Spleen (tissue), 11 donors: ENCODE results near the gene DERL2. TPM values are rescaled to one million over a fixed set of nuclear protein-coding genes. Genes with fewer than 3 reads are reported as not detected.

Source experiments
- DNase-seq: peaks from one replicate; pipeline ENCODE4 v3.0.0-alpha.2; 2020
- H3K27ac ChIP-seq, 8 donors: fragments of 200-600 bp; sonication (generic) in 7 of 8; 1 replicate in 4 of 8; 2 replicates in 4 of 8; pipeline versions ENCODE4 v1.5.0 to v1.8.0; 2016 to 2021; ENCODE audit warnings: inconsistent platforms in 4 of 8, mild to moderate bottlenecking in 4 of 8, moderate library complexity in 1 of 8
- H3K27me3 ChIP-seq, 7 donors: fragments of 200-600 bp; sonication (generic) in 6 of 7; replicated peaks in 1 of 7; 1 replicate in 4 of 7; 2 replicates in 3 of 7; pipeline versions ENCODE4 v1.5.0 to v1.8.0; 2016 to 2021; ENCODE audit warnings: inconsistent platforms in 3 of 7, mild to moderate bottlenecking in 1 of 7
- H3K36me3 ChIP-seq, 6 donors: fragments of 200-600 bp; sonication (generic) in 5 of 6; 1 replicate in 4 of 6; 2 replicates in 2 of 6; pipeline versions ENCODE4 v1.5.0 to v1.8.0; 2016 to 2021; ENCODE audit warnings: inconsistent platforms in 2 of 6
- H3K4me1 ChIP-seq, 6 donors: fragments of 200-600 bp; sonication (generic) in 5 of 6; 1 replicate in 3 of 6; 2 replicates in 3 of 6; pipeline versions ENCODE4 v1.5.0 to v1.8.0; 2016 to 2021; ENCODE audit warnings: inconsistent platforms in 3 of 6
- H3K4me3 ChIP-seq, 8 donors: fragments of 200-600 bp; sonication (generic) in 7 of 8; 1 replicate in 4 of 8; 2 replicates in 4 of 8; pipeline versions ENCODE4 v1.5.0 to v1.8.0; 2016 to 2021; ENCODE audit warnings: inconsistent platforms in 4 of 8, mild to moderate bottlenecking in 4 of 8, moderate library complexity in 2 of 8
- H3K9me3 ChIP-seq, 8 donors: fragments of 200-600 bp; sonication (generic) in 7 of 8; 1 replicate in 4 of 8; 2 replicates in 4 of 8; pipeline versions ENCODE4 v1.5.0 to v1.8.0; 2016 to 2021; ENCODE audit warnings: inconsistent platforms in 4 of 8
- POLR2A ChIP-seq, 3 donors: fragments of 450-650 bp; IDR thresholded peaks; one replicate each; pipeline ENCODE4 v1.5.1; 2017; ENCODE audit warnings: antibody characterized with exemption in 3 of 3, mild to moderate bottlenecking in 1 of 3
- POLR2AphosphoS5 ChIP-seq, 3 donors: sonication (generic); formaldehyde crosslinking; IDR thresholded peaks; one replicate each; pipeline ENCODE4 v1.5.1; 2017; ENCODE audit warnings: antibody characterized with exemption in 3 of 3
- WGBS, 5 donors: extraction: QIAGEN DNeasy Blood & Tissue Kit in 3 of 5; methylation state at CpG; one replicate each; pipeline versions ENCODE4 v1.1.5 to v1.1.7; 2013 to 2018; 5-methylcytosine and 5-hydroxymethylcytosine counted together
- intact Hi-C: fragments of 100-400 bp; cut with DNase I; formaldehyde crosslinking; loops from one replicate; pipeline ENCODE4 v1.15.0; 2023; ENCODE audit warnings: low total_unique reads
- polyA plus RNA-seq, 3 donors: library from polyadenylated mRNA; stranded (reverse); fragments of 200-250 nt; gene quantifications; one replicate each; pipeline ENCODE4 v1.2.1, GENCODE V29; 2013
- total RNA-seq, 7 donors: library from RNA; depleted of rRNA in 3 of 7; stranded (reverse); fragments of >200 nt in 3 of 7; fragmentation: NEBNext Ultra II Directional in 4 of 7; extraction: Animal tissue kit (Norgen Biotek cat#: 25700) in 4 of 7; gene quantifications; one replicate each; pipeline versions ENCODE4 v1.1.0 to v1.2.1, GENCODE V29; 2016 to 2021
- TF ChIP-seq, protein P1 (sequence below), 11 experiments: fragments of 200-600 bp in 7 of 11; fragments of 450-650 bp in 4 of 11; sonication (generic) in 4 of 11; IDR thresholded peaks in 8 of 11; conservative IDR thresholded peaks in 3 of 11; 1 replicate in 7 of 11; 2 replicates in 4 of 11; pipeline versions ENCODE4 v1.4.0 to v1.8.0; 2016 to 2021; ENCODE audit warnings: antibody characterized with exemption in 11 of 11, inconsistent platforms in 4 of 11, mild to moderate bottlenecking in 1 of 11
- donor health status: healthy with polysubstance abuse.
- donor health status: DM: no; HTN: no; CAD: no; lungs with moderate emphysema.
- donor health status: DM: no; HTN: no; CAD: no.
- donor health status: Bipolar disorder and iron deficiency.
- donor health status: healthy.
- donor health status: DM: no; HTN: no; CAD: no.
- donor health status: DM: yes; HTN: yes; CAD: no.

Gene DERL2
- total and polyA plus RNA-seq, 10 donors, result 37.1 to 67.7 (median 51.5) TPM

DNA sequence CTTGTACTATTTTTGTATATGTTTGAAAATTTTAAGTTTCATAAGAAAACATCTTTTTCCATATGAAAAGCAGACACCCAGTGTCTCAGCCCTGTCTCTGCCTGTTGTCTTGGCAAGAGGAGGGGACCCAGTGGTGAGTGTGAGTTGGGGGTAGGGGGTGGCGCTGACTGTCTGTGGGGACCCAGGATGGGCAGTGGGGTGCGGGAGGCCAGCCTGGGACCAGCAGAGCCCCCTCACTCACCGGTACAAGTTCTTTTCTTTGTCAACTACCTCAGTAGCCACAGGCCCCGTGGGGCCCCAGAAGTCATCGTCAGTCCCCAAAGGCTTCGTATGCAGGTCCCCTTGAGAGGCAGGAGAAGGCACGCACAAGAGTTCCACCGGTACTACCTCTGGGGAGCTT, 46.6 kb upstream of the DERL2 start:
- TF ChIP-seq POLR2A (IDR thresholded peaks at IDR 0.05) (no peak), POLR2AphosphoS5 (IDR thresholded peaks at IDR 0.05) (no peak)
- TF ChIP-seq, protein P1, sequence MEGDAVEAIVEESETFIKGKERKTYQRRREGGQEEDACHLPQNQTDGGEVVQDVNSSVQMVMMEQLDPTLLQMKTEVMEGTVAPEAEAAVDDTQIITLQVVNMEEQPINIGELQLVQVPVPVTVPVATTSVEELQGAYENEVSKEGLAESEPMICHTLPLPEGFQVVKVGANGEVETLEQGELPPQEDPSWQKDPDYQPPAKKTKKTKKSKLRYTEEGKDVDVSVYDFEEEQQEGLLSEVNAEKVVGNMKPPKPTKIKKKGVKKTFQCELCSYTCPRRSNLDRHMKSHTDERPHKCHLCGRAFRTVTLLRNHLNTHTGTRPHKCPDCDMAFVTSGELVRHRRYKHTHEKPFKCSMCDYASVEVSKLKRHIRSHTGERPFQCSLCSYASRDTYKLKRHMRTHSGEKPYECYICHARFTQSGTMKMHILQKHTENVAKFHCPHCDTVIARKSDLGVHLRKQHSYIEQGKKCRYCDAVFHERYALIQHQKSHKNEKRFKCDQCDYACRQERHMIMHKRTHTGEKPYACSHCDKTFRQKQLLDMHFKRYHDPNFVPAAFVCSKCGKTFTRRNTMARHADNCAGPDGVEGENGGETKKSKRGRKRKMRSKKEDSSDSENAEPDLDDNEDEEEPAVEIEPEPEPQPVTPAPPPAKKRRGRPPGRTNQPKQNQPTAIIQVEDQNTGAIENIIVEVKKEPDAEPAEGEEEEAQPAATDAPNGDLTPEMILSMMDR (IDR thresholded peaks at IDR 0.05 in 8 of 11, conservative IDR thresholded peaks at IDR 0.05 in 3 of 11), result no peak
- DNase-seq, result no peak
- Histone ChIP-seq H3K27ac (no peak overlapping the region), H3K9me3 (no peaks in the 10 kb centered on the region), H3K4me3 (no peak overlapping the region), H3K4me1 (no peaks in the 10 kb centered on the region), H3K36me3 (peaks cover 5 to 100% (median 87%) of the 10 kb centered on the region in 6 donors), H3K27me3 (no peaks in the 10 kb centered on the region)
- intact Hi-C loops, result no loop called here
- 83 to 97% (median 91%) methylated on average over 8 of the region's 8 CpGs for WGBS, 5 donors

DNA sequence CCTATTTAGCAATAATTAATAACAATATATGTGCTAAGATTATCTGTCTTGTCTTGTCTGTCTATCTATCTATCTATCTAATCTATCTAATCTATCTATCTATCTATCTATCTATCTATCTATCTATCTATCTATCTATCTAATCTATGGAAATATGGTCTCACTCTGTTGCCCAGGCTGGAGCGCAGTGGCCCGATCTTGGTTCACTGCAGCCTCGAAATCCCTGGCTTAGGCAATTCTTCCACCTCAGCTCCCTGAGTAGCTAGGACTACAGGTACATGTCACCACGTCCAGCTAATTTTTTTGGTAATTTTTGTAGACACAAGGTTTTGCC, 45.1 kb upstream of the DERL2 start:
- Histone ChIP-seq H3K9me3 (no peaks in the 10 kb centered on the region), H3K27me3 (no peaks in the 10 kb centered on the region), H3K36me3 (peaks cover 5 to 100% (median 78%) of the 10 kb centered on the region in 6 donors), H3K27ac (no peak overlapping the region), H3K4me1 (peaks cover 0 to 10% (median 0%) of the 10 kb centered on the region in 6 donors), H3K4me3 (no peak overlapping the region)
- WGBS, 5 donors, result 95 to 97% (median 97%) methylated on average over 4 of the region's 4 CpGs
- intact Hi-C loops, result no loop called here
- TF ChIP-seq POLR2AphosphoS5 (IDR thresholded peaks at IDR 0.05) (no peak), POLR2A (IDR thresholded peaks at IDR 0.05) (no peak)
- TF ChIP-seq, protein P1 (IDR thresholded peaks at IDR 0.05 in 8 of 11, conservative IDR thresholded peaks at IDR 0.05 in 3 of 11), result no peak
- DNase-seq, result no peak

DNA sequence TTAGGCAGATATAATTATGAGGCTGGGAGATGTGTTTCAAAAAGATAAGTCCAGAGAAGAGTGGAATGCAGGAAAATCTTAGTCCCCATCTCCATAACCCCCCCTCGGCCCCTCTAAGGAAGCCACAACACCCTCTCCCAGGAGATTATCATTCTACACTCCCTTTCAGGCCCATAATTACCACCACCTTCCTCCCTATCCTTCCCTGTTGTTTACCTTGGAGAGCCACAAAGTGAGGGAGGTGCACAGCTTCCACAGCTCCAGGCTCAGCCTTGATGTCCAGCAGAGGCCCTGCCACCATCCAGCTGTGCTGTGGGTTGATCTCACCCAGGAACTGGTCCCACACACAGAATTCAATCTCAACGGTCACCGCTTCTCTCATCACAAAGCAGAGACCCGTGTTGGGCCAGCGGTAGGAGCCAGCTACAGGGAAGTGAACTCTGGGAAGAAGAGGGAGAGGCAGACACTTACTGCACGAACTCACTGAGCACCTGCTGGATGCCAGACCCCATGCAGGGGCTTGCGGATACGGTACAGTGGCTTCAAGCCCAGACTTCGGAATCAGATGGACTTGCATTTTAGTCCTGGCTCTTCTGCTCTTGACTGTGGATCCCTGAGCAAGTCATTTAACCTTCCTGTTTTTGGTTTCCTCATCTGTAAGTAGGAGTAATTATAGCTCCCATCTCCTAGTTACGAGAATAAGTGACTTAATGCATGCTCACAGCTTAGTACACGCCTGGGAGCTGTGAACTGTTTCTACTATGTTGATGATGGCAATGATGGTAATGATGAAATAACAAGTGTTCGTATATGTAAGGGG, 44.5 kb upstream of the DERL2 start:
- Histone ChIP-seq H3K4me1 (peaks cover 0 to 10% (median 0%) of the 10 kb centered on the region in 6 donors), H3K27me3 (no peaks in the 10 kb centered on the region), H3K27ac (no peak overlapping the region), H3K4me3 (no peak overlapping the region), H3K36me3 (peaks cover 5 to 100% (median 77%) of the 10 kb centered on the region in 6 donors), H3K9me3 (no peaks in the 10 kb centered on the region)
- DNase-seq, result no peak
- 85 to 97% (median 92%) methylated on average over 12 of the region's 12 CpGs for WGBS, 5 donors
- intact Hi-C loops, result no loop called here
- TF ChIP-seq, protein P1 (IDR thresholded peaks at IDR 0.05 in 8 of 11, conservative IDR thresholded peaks at IDR 0.05 in 3 of 11), result no peak
- TF ChIP-seq POLR2A (IDR thresholded peaks at IDR 0.05) (no peak), POLR2AphosphoS5 (IDR thresholded peaks at IDR 0.05) (no peak)

DNA sequence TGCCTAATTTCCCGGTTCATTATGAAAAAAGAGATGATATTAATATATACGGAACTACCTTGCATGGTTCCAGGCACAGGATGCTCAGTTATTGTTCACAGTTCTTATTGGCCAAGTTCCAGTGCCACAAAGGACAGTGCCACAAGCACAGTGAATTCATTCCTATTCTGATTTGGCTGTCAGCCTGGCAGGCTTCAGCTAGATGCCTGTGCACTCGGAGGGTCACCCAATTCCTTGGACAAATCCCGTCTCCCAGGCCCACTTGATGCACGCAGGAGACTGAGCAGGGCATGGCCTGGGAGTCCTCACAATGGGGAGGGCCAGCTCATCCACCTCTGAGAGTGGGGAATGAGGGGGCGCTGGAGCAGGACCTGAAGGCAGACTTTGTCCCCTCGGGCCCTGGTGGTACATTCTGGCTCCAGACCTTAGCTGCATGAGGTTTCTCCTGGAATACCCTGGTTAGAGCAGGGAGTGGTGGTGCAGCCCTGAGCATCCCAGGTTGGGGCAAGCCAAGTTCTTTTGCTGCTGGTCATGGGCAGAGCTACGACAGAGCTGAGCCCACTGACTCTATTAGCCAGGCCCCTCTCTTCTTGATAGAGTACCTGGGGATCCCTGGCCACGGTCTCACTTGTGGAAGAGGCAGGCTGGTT, 41.7 kb upstream of the DERL2 start:
- DNase-seq, result no peak
- Histone ChIP-seq H3K4me3 (no peak overlapping the region), H3K27me3 (no peaks in the 10 kb centered on the region), H3K27ac (peak overlapping the region in 1 of 8 donors; percentile 10), H3K9me3 (no peaks in the 10 kb centered on the region), H3K36me3 (peaks cover 5 to 100% (median 75%) of the 10 kb centered on the region in 6 donors), H3K4me1 (peaks cover 0 to 10% (median 0%) of the 10 kb centered on the region in 6 donors)
- intact Hi-C loops, result no loop called here
- TF ChIP-seq, protein P1 (IDR thresholded peaks at IDR 0.05 in 8 of 11, conservative IDR thresholded peaks at IDR 0.05 in 3 of 11), result no peak
- no peak for TF ChIP-seq POLR2A (IDR thresholded peaks at IDR 0.05)
- WGBS, 5 donors, result 76 to 90% (median 89%) methylated on average over 6 to 9 of the region's 9 CpGs
